OCI-M2 (cell line): ENCODE measurements around the gene STXBP5L.
"Not testable (repeated sequence)": the region's sequence is repeated elsewhere in the genome, so short reads cannot be mapped to it uniquely, and the experiment has no call there.

Source experiments
- DNase-seq: peaks from one replicate; lab custom pipeline; 2025; ENCODE audit not compliant: unreplicated experiment; lab: John Stamatoyannopoulos, UW

The STXBP5L gene

GRCh38 chr3:121414924-121415323, 506.9 kb downstream of the STXBP5L start:
- no peak for DNase-seq

DNA sequence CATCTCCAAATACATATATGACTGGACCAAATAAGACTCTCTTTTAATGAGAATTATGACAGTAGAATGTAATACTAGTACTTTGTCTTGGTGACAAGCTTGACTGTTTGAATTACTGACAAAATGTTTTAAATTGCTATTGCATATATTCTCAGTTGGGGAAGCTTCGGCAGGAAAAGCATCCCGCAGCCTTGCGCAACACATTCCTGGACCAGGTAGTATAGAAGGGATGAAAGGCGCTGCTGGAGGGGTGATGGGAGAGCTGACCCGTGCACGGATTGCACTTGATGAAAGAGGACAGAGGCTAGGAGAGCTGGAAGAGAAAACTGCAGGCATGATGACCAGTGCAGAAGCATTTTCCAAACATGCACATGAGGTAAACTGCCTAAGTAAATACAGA, 510.2 kb downstream of the STXBP5L start:
- no peak for DNase-seq

GRCh38 chr3:121424549-121424948, 516.5 kb downstream of the STXBP5L start:
- no peak for DNase-seq

- DNase-seq: no peak
Observed at GRCh38 chr3:121430664-121431215, 522.7 kb downstream of the STXBP5L start.

DNA sequence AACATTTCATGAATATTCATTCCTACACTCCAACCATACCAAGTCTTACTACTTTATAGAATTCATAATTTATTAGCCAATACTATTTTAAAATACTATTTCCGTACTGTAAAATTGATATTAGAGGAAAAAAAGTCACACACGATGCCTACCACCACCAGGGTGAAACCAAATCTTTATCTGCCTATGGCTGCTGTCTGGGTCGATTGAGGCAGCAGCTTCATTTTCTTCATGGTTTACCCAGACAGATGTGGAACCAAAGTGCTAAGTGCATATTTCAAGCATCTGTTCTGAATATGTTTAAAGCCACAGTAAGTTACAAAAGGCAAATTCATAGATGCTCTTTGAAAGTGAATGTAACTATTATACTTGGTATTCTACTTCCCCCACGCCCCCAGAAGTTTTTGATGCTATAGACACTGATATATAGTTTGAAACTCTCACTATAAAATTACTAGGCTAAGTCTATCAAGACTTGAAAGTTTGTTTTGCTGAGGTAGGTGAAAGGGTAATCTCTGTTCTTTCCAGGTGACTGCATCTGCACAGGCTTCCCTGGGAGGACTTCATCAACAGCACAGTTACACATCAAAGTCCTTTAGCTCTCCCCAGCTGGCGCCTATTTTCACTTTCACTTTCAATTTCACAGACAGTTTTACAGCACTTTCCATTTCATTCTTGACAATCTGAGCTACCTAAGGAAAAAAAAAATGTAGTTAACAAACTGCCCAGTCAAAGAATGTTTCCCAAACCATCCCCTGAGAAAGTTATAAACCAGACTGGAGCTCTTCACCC, 523.9 kb downstream of the STXBP5L start:
- no peak for DNase-seq

- no peak for DNase-seq
Observed at GRCh38 chr3:121436074-121436473, 528.1 kb downstream of the STXBP5L start.

- DNase-seq: no peak
Observed at GRCh38 chr3:121436641-121437040, 528.6 kb downstream of the STXBP5L start.

DNA sequence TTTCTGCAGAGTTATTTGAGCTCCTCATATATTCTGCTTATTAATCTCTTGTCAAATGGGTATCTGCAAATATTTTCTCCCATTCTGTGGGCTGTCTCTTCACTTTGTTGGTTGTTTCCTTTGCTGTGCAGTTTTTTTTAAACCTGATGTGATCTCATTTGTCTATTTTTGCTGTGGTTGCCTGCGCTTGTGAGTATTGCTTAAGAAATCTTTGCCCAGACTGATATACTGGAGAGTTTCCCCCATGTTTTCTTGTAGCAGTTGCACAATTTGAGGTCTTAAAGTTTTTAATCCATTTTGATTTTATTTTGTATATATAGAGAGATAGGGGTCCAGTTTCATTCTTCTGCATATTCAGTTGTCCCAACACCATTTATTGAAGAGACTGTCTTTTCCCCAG, 535.5 kb downstream of the STXBP5L start:
- no peak for DNase-seq

- DNase-seq: not testable (repeated sequence)
Observed at GRCh38 chr3:121451752-121452151, 543.7 kb downstream of the STXBP5L start.

GRCh38 chr3:121462565-121462964, 554.6 kb downstream of the STXBP5L start:
- no peak for DNase-seq

DNA sequence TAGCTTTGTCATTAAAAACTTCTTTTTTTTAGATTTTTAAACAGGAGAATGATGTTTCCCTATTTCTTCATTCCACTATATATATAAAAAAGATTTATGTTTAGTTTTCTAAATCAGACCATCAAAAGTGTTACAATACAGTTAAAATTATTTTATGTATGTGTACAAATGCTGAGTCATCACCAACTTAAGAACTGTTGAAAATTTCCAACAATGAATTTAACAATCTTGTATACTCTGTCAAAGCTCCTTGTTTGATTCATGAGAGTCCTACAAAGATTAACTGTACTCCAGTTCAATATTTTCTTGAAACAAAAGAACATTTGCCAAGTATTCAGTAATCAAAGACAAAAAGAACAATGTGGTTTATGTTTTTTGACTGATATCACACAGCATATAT, 555.7 kb downstream of the STXBP5L start:
- DNase-seq: no peak

- DNase-seq: no peak
Observed at GRCh38 chr3:121467085-121467484, 559.1 kb downstream of the STXBP5L start.

DNA sequence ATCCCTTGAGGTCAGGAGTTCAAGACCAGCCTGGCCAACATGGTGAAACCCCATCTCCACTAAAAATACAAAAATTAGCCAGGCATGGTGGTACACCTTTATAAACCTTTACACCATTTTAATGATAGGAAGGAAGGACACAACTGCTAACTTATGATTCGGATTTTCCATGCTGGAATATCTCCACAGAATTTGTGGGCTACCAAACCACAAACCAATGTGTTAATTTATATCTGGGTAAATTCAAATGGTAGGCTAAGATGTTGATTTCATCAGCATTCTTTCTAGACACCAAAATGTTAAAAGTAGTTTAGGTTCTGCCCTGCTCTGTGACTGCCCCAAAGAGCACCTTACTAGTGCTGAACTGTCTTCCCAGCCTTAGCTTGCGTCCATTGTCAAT, 565.0 kb downstream of the STXBP5L start:
- DNase-seq: no peak
